Measurements from ENCODE around the gene TOE1.

The TOE1 gene

DNA sequence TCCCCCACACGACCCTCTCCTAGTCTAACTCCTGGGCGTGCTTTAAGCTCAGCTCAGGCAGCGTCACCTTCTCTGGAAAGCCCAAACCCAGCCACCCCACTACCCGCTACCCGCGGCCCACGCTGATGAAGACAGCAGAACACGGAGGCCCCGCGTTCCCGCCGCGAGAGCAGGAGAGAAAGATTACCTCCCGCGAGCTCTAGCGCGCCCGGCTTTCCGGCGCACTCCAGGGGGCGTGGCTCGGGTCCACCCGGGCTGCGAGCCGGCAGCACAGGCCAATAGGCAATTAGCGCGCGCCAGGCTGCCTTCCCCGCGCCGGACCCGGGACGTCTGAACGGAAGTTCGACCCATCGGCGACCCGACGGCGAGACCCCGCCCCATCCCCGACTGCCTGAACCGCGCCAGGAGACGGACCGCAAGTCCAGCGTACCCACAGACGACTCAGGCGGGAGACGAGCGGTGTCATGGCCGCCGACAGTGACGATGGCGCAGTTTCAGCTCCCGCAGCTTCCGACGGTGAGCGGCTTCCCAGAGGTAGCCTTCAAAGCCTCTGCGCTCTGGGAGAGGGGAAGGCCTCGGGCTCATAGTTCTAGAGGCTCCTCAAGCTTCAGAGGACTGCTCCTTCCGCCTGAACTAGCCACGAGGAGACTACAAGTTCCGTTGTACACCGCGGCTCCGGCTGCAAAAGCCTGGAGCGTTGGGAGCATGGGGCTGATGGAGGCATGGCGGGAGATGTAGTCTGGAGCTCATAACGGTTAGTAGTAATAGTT, at the start of gene TOE1, which contains the start of gene MUTYH (continued):
- TF ChIP-seq ZNF16 (tag by site-specific recombination; IDR thresholded peaks at IDR 0.05; ENCODE audit: low read depth) (no peak), GFI1B (tag by site-specific recombination; IDR thresholded peaks at IDR 0.05) (no peak), ZFHX2 (tag by site-specific recombination; conservative IDR thresholded peaks at IDR 0.05) (peak; percentile 88), ZNF138 (tag by site-specific recombination; IDR thresholded peaks at IDR 0.05; ENCODE audit: borderline replicate concordance) (no peak), ZBTB1 (tag by site-specific recombination; IDR thresholded peaks at IDR 0.05) (no peak), WT1 (tag by site-specific recombination; IDR thresholded peaks at IDR 0.05) (no peak), ZNF202 (tag by site-specific recombination; IDR thresholded peaks at IDR 0.05; ENCODE audit: borderline replicate concordance) (no peak), ZNF426 (tag by site-specific recombination; IDR thresholded peaks at IDR 0.05) (no peak), GLI4 (tag by site-specific recombination; IDR thresholded peaks at IDR 0.05) (0 out of 2 replicates have a peak, but pooled peaks have one; percentile 15), ZNF112 (tag by site-specific recombination; IDR thresholded peaks at IDR 0.05) (no peak), ZBTB21 (tag by site-specific recombination; IDR thresholded peaks at IDR 0.05) (no peak), ZNF157 (tag by site-specific recombination; IDR thresholded peaks at IDR 0.05) (no peak), ZNF596 (tag by site-specific recombination; IDR thresholded peaks at IDR 0.05) (no peak), ZNF132 (tag by site-specific recombination; IDR thresholded peaks at IDR 0.05; ENCODE audit: borderline replicate concordance) (no peak), PRDM1 (tag by site-specific recombination; IDR thresholded peaks at IDR 0.05) (no peak), ZNF324 (tag by site-specific recombination; IDR thresholded peaks at IDR 0.05) (no peak; the same call in 1 of the 2 replicates), ZNF391 (tag by site-specific recombination; IDR thresholded peaks at IDR 0.05; ENCODE audit: borderline replicate concordance, low read depth) (0 out of 2 replicates have a peak, but pooled peaks have one; percentile 61), ZNF341 (tag by site-specific recombination; IDR thresholded peaks at IDR 0.05; ENCODE audit: low read depth) (peak; percentile 12; the same call in 1 of the 2 replicates), ZNF155 (tag by site-specific recombination; IDR thresholded peaks at IDR 0.05) (no peak), ZNF175 (tag by site-specific recombination; IDR thresholded peaks at IDR 0.05) (no peak), ZNF677 (tag by site-specific recombination; IDR thresholded peaks at IDR 0.05) (no peak), ZNF544 (tag by site-specific recombination; IDR thresholded peaks at IDR 0.05) (no peak), ZNF658 (tag by site-specific recombination; IDR thresholded peaks at IDR 0.05) (no peak)
- TF ChIP-seq, protein P1, sequence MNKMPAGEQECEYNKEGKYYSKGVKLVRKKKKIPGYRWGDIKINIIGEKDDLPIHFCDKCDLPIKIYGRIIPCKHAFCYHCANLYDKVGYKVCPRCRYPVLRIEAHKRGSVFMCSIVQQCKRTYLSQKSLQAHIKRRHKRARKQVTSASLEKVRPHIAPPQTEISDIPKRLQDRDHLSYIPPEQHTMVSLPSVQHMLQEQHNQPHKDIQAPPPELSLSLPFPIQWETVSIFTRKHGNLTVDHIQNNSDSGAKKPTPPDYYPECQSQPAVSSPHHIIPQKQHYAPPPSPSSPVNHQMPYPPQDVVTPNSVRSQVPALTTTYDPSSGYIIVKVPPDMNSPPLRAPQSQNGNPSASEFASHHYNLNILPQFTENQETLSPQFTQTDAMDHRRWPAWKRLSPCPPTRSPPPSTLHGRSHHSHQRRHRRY (tag by site-specific recombination; IDR thresholded peaks at IDR 0.05): no peak
- TF ChIP-seq, protein P2, sequence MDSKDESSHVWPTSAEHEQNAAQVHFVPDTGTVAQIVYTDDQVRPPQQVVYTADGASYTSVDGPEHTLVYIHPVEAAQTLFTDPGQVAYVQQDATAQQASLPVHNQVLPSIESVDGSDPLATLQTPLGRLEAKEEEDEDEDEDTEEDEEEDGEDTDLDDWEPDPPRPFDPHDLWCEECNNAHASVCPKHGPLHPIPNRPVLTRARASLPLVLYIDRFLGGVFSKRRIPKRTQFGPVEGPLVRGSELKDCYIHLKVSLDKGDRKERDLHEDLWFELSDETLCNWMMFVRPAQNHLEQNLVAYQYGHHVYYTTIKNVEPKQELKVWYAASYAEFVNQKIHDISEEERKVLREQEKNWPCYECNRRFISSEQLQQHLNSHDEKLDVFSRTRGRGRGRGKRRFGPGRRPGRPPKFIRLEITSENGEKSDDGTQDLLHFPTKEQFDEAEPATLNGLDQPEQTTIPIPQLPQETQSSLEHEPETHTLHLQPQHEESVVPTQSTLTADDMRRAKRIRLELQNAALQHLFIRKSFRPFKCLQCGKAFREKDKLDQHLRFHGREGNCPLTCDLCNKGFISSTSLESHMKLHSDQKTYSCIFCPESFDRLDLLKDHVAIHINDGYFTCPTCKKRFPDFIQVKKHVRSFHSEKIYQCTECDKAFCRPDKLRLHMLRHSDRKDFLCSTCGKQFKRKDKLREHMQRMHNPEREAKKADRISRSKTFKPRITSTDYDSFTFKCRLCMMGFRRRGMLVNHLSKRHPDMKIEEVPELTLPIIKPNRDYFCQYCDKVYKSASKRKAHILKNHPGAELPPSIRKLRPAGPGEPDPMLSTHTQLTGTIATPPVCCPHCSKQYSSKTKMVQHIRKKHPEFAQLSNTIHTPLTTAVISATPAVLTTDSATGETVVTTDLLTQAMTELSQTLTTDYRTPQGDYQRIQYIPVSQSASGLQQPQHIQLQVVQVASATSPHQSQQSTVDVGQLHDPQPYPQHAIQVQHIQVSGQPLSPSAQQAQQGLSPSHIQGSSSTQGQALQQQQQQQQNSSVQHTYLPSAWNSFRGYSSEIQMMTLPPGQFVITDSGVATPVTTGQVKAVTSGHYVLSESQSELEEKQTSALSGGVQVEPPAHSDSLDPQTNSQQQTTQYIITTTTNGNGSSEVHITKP (tag by site-specific recombination; IDR thresholded peaks at IDR 0.05): peak; percentile 71
- TF ChIP-seq, protein P3, sequence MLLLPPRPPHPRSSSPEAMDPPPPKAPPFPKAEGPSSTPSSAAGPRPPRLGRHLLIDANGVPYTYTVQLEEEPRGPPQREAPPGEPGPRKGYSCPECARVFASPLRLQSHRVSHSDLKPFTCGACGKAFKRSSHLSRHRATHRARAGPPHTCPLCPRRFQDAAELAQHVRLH (tag by site-specific recombination; IDR thresholded peaks at IDR 0.05): peak; percentile 87
- TF ChIP-seq, protein P4, sequence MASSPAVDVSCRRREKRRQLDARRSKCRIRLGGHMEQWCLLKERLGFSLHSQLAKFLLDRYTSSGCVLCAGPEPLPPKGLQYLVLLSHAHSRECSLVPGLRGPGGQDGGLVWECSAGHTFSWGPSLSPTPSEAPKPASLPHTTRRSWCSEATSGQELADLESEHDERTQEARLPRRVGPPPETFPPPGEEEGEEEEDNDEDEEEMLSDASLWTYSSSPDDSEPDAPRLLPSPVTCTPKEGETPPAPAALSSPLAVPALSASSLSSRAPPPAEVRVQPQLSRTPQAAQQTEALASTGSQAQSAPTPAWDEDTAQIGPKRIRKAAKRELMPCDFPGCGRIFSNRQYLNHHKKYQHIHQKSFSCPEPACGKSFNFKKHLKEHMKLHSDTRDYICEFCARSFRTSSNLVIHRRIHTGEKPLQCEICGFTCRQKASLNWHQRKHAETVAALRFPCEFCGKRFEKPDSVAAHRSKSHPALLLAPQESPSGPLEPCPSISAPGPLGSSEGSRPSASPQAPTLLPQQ (tag by site-specific recombination; IDR thresholded peaks at IDR 0.05): peak; percentile 65
- TF ChIP-seq, protein P5, sequence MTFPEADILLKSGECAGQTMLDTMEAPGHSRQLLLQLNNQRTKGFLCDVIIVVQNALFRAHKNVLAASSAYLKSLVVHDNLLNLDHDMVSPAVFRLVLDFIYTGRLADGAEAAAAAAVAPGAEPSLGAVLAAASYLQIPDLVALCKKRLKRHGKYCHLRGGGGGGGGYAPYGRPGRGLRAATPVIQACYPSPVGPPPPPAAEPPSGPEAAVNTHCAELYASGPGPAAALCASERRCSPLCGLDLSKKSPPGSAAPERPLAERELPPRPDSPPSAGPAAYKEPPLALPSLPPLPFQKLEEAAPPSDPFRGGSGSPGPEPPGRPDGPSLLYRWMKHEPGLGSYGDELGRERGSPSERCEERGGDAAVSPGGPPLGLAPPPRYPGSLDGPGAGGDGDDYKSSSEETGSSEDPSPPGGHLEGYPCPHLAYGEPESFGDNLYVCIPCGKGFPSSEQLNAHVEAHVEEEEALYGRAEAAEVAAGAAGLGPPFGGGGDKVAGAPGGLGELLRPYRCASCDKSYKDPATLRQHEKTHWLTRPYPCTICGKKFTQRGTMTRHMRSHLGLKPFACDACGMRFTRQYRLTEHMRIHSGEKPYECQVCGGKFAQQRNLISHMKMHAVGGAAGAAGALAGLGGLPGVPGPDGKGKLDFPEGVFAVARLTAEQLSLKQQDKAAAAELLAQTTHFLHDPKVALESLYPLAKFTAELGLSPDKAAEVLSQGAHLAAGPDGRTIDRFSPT (tag by site-specific recombination; IDR thresholded peaks at IDR 0.05): no peak
- TF ChIP-seq, protein P6, sequence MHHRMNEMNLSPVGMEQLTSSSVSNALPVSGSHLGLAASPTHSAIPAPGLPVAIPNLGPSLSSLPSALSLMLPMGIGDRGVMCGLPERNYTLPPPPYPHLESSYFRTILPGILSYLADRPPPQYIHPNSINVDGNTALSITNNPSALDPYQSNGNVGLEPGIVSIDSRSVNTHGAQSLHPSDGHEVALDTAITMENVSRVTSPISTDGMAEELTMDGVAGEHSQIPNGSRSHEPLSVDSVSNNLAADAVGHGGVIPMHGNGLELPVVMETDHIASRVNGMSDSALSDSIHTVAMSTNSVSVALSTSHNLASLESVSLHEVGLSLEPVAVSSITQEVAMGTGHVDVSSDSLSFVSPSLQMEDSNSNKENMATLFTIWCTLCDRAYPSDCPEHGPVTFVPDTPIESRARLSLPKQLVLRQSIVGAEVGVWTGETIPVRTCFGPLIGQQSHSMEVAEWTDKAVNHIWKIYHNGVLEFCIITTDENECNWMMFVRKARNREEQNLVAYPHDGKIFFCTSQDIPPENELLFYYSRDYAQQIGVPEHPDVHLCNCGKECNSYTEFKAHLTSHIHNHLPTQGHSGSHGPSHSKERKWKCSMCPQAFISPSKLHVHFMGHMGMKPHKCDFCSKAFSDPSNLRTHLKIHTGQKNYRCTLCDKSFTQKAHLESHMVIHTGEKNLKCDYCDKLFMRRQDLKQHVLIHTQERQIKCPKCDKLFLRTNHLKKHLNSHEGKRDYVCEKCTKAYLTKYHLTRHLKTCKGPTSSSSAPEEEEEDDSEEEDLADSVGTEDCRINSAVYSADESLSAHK (tag by site-specific recombination; IDR thresholded peaks at IDR 0.05): no peak

Data from HEK293 (cell line).